GM21737 (cell line): ENCODE measurements around the gene MYH10.

Experiments
- ATAC-seq: cut with Tn5 transposase; IDR thresholded peaks from one replicate; pipeline ENCODE4 v1.9.1; 2021; ENCODE audit warnings: mild to moderate bottlenecking, moderate library complexity; ENCODE audit not compliant: unreplicated experiment

MYH10 gene

GRCh38 chr17:8649157-8650118, 18.9 kb upstream of the MYH10 start:
- ATAC-seq: no peak

- ATAC-seq: no peak
Observed at GRCh38 chr17:8647956-8648355, 17.4 kb upstream of the MYH10 start.

- no peak for ATAC-seq
Observed at GRCh38 chr17:8647202-8647601, 16.7 kb upstream of the MYH10 start.

- ATAC-seq: no peak
Observed at GRCh38 chr17:8644507-8644902, 14.0 kb upstream of the MYH10 start.

- ATAC-seq: no peak
Observed at GRCh38 chr17:8643855-8644506, 13.5 kb upstream of the MYH10 start.

- ATAC-seq: no peak
Observed at GRCh38 chr17:8639709-8640108, 9.2 kb upstream of the MYH10 start.

- no peak for ATAC-seq
Observed at GRCh38 chr17:8632061-8632460, 1.5 kb upstream of the MYH10 start.

GRCh38 chr17:8631554-8631877, 991 bp upstream of the MYH10 start:
- ATAC-seq: no peak

- peak; percentile 96 for ATAC-seq
Observed at GRCh38 chr17:8630802-8631553, 453 bp upstream of the MYH10 start.

- no peak for ATAC-seq
Observed at GRCh38 chr17:8629371-8630226, 926 bp downstream of the MYH10 start.

GRCh38 chr17:8628609-8629169, 1.8 kb downstream of the MYH10 start:
- no peak for ATAC-seq

GRCh38 chr17:8628172-8628571, 2.4 kb downstream of the MYH10 start:
- ATAC-seq: no peak

GRCh38 chr17:8623591-8623990, 6.9 kb downstream of the MYH10 start:
- no peak for ATAC-seq

- no peak for ATAC-seq
Observed at GRCh38 chr17:8622191-8622590, 8.3 kb downstream of the MYH10 start.

GRCh38 chr17:8621585-8621984, 8.9 kb downstream of the MYH10 start:
- ATAC-seq: no peak

- no peak for ATAC-seq
Observed at GRCh38 chr17:8619294-8619693, 11.2 kb downstream of the MYH10 start.

- no peak for ATAC-seq
Observed at GRCh38 chr17:8618825-8619224, 11.7 kb downstream of the MYH10 start.

- no peak for ATAC-seq
Observed at GRCh38 chr17:8614988-8615387, 15.5 kb downstream of the MYH10 start.

GRCh38 chr17:8611619-8612298, 18.8 kb downstream of the MYH10 start:
- no peak for ATAC-seq

- no peak for ATAC-seq
Observed at GRCh38 chr17:8611137-8611536, 19.4 kb downstream of the MYH10 start.
